ENCODE results near the gene PHYKPL. TPM values are rescaled to one million over a fixed set of nuclear protein-coding genes. Genes with fewer than 3 reads are reported as not detected.

The PHYKPL gene
- total and polyA plus RNA-seq, 2 of the 13 experiments (the other 11 are each of a cell fraction or from before 2014, with no cell fraction given) = 18.0 to 78.6 TPM

- Histone ChIP-seq H3K79me2 (ENCODE audit: insufficient read depth, low read length) (no peaks in the 10 kb centered on the region), H3K27me3 (ENCODE audit: control insufficient read depth in 1 of 2, insufficient read depth in 2 of 2, low read length in 2 of 2) (peaks cover 3 to 40% of the 10 kb centered on the region in 2 experiments; a peak in 3 of 5 replicates), H4K20me1 (ENCODE audit: insufficient read depth, low read length) (no peaks in the 10 kb centered on the region), H3K9me3 (ENCODE audit: low read length) (peaks cover 12% of the 10 kb centered on the region), H3K4me1 (ENCODE audit: insufficient read depth, low read length) (no peaks in the 10 kb centered on the region), H3K4me3 (replicated peaks in 1 of 3; ENCODE audit: insufficient read depth in 1 of 3, low read depth in 2 of 3, low read length in 3 of 3) (no peak overlapping the region), H3K9ac (ENCODE audit: insufficient read depth, low read depth, low read length) (no peak overlapping the region), H3K4me2 (ENCODE audit: low read depth, low read length) (no peak overlapping the region), H3K27ac (ENCODE audit: extremely low read length, insufficient read depth, low read length) (no peak overlapping the region), H3K36me3 (replicated peaks in 1 of 2; ENCODE audit: control insufficient read depth in 1 of 2, insufficient read depth in 2 of 2, low read length in 2 of 2) (no peaks in the 10 kb centered on the region), H2AFZ (ENCODE audit: low read length) (no peak overlapping the region)
- TF ChIP-seq ZMAT3 (CRISPR knock-in tag; conservative IDR thresholded peaks at IDR 0.05) = no peak
- TF ChIP-seq DR1 (CRISPR knock-in tag; IDR thresholded peaks at IDR 0.05) = no peak
- no peak for TF ChIP-seq ZHX2 (IDR thresholded peaks at IDR 0.05; ENCODE audit: low read depth)
- TF ChIP-seq ZHX2 (CRISPR knock-in tag; IDR thresholded peaks at IDR 0.05; ENCODE audit: borderline replicate concordance) = no peak
- TF ChIP-seq PLSCR1 (CRISPR knock-in tag; IDR thresholded peaks at IDR 0.05; ENCODE audit: borderline replicate concordance) = no peak
- TF ChIP-seq HDAC2 (CRISPR knock-in tag; IDR thresholded peaks at IDR 0.05) = no peak
- TF ChIP-seq ZNF567 (CRISPR knock-in tag; IDR thresholded peaks at IDR 0.05; ENCODE audit: borderline replicate concordance) = no peak
- no peak for TF ChIP-seq POGZ (CRISPR knock-in tag; IDR thresholded peaks at IDR 0.05)
- no peak for TF ChIP-seq CEBPZ (IDR thresholded peaks at IDR 0.05; ENCODE audit: low read length)
- TF ChIP-seq ZNF614 (CRISPR knock-in tag; IDR thresholded peaks at IDR 0.05; ENCODE audit: borderline replicate concordance) = no peak
- no peak for TF ChIP-seq ZNF703 (CRISPR knock-in tag; IDR thresholded peaks at IDR 0.05; ENCODE audit: borderline replicate concordance)
- no peak for TF ChIP-seq ZNF468 (CRISPR knock-in tag; IDR thresholded peaks at IDR 0.05)
- no peak for TF ChIP-seq KLF6 (CRISPR knock-in tag; IDR thresholded peaks at IDR 0.05)
- no peak for TF ChIP-seq GATAD2A (CRISPR knock-in tag; IDR thresholded peaks at IDR 0.05)
- ChIA-PET CTCF (ENCODE audit: low intra/inter-chr PET ratio, low total read pairs) (no interaction called here), POLR2A (no interaction called here)
- intact Hi-C loops (cut with micrococcal nuclease; ENCODE audit: unreplicated experiment) = no loop called here
- FAIRE-seq = no peak
- no peak for ATAC-seq
- in situ Hi-C loops (cut with HindIII; ENCODE audit: extremely low pct_ligation_motif_present, low pct_unique_long_range_greater_than_20kb) = no loop called here
- no peak for DNase-seq (ENCODE audit: low spot score)
- BruUV-seq (replicated peaks) = no TSS peak
- 20% methylated on average over 4 of the region's 4 CpGs for WGBS (ENCODE audit: low lambda C conversion rate)
Measured at GRCh38 chr5:178271231-178271630, 38.6 kb upstream of the PHYKPL start.
